ENCODE measurements around the gene SNTG2.

Gene SNTG2

GRCh38 chr2:1259746-1260145 is 309.1 kb downstream of the SNTG2 start:
- H3K4me3 ChIP-seq (ENCODE audit: low read depth, low read length) = no peak overlapping the region
- no peak for TF ChIP-seq CTCF (IDR thresholded peaks at IDR 0.05; ENCODE audit: borderline replicate concordance, insufficient read depth, low read depth, low read length)

- H3K4me3 ChIP-seq (ENCODE audit: low read depth, low read length) = no peak overlapping the region
- TF ChIP-seq CTCF (IDR thresholded peaks at IDR 0.05; ENCODE audit: borderline replicate concordance, insufficient read depth, low read depth, low read length) = no peak
These were observed 312.0 kb downstream of the SNTG2 start for GRCh38 chr2:1262609-1263008.

DNA sequence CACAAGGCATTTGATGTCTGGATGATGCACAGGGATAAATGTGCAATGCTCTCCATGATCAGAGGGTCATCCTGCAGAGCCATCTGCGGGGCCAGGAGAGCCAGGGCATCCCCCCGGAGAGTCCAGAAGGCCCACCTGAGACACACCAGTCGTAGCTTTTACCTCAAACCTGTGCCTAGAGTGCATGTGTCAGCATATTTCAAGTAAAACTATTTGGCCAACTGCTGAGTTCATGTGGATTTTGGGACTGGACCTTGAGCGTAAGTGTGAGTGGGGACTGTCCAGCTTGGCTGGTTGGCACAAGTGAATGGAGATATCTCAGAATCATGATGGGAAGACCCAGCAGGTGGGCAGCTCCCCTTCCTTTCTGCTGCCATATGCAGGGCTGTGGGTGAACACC is 314.8 kb downstream of the SNTG2 start:
- no peak overlapping the region for H3K4me3 ChIP-seq (ENCODE audit: low read depth, low read length)

GRCh38 chr2:1266351-1266750 is 315.7 kb downstream of the SNTG2 start:
- TF ChIP-seq CTCF (IDR thresholded peaks at IDR 0.05; ENCODE audit: borderline replicate concordance, insufficient read depth, low read depth, low read length) = no peak

More for the DNA sequence above, 314.8 kb downstream of the SNTG2 start:
- no peak for TF ChIP-seq CTCF (IDR thresholded peaks at IDR 0.05; ENCODE audit: borderline replicate concordance, insufficient read depth, low read depth, low read length)

GRCh38 chr2:1268034-1268433 is 317.4 kb downstream of the SNTG2 start:
- TF ChIP-seq CTCF (IDR thresholded peaks at IDR 0.05; ENCODE audit: borderline replicate concordance, insufficient read depth, low read depth, low read length) = no peak
- H3K4me3 ChIP-seq (ENCODE audit: low read depth, low read length) = no peak overlapping the region

More at GRCh38 chr2:1266351-1266750, 315.7 kb downstream of the SNTG2 start:
- no peak overlapping the region for H3K4me3 ChIP-seq (ENCODE audit: low read depth, low read length)

GRCh38 chr2:1269812-1270211 is 319.2 kb downstream of the SNTG2 start:
- H3K4me3 ChIP-seq (ENCODE audit: low read depth, low read length) = no peak overlapping the region
- TF ChIP-seq CTCF (IDR thresholded peaks at IDR 0.05; ENCODE audit: borderline replicate concordance, insufficient read depth, low read depth, low read length) = no peak

DNA sequence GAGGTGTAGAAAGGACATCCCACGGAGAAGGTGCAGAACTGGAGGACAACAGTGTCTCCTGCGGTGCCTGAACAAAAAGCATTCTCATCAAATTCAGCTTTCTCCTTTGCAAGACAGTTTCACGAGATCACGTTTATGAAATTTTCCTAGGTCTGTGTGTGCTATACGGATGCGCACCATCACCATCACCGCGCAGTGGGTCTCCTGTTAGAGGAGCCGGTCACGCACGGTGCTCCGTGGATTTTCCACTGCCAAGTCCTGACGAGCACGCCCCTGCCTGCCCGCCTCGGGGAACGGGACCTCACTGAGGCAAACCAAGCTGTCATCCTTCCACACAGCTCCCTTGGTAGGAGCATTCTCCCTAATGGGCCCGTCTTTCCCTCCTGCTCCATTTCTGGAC is 322.2 kb downstream of the SNTG2 start:
- no peak for TF ChIP-seq CTCF (IDR thresholded peaks at IDR 0.05; ENCODE audit: borderline replicate concordance, insufficient read depth, low read depth, low read length)
- no peak overlapping the region for H3K4me3 ChIP-seq (ENCODE audit: low read depth, low read length)
